HepG2 (cell line): ENCODE measurements around the gene CKLF. TPM values are rescaled to one million over a fixed set of nuclear protein-coding genes. Genes with fewer than 3 reads are reported as not detected.

ENCODE experiments used
- ARNT2 ChIP-seq: sonication (generic); formaldehyde crosslinking; IDR thresholded peaks from 2 replicates; pipeline ENCODE4 v1.8.0; 2022; ENCODE audit warnings: mild to moderate bottlenecking, low read depth, missing genetic modification reagents, moderate library complexity
- ASH2L ChIP-seq: fragments of 300-600, 200-600 bp; sonication (generic); IDR thresholded peaks from 2 replicates; pipeline ENCODE4 v1.7.0; 2017; ENCODE audit warnings: low read depth, mild to moderate bottlenecking, moderate library complexity, mixed read lengths, low read length; ENCODE audit not compliant: insufficient read length
- CCAR2 ChIP-seq: fragments of 200-400 bp; formaldehyde crosslinking; optimal IDR thresholded peaks from 2 replicates; pipeline ENCODE3; 2018; ENCODE audit warnings: low read depth, mild to moderate bottlenecking, low read length, moderate library complexity
- CTCF ChIP-seq: sonication (generic); formaldehyde crosslinking; IDR thresholded peaks from 2 replicates; pipeline ENCODE4 v1.5.0; 2020; ENCODE audit warnings: mild to moderate bottlenecking, missing genetic modification reagents, moderate library complexity
- FOSL1 ChIP-seq: sonication (generic); formaldehyde crosslinking; IDR thresholded peaks from 2 replicates; pipeline ENCODE4 v1.9.0; 2021; ENCODE audit warnings: missing genetic modification reagents, borderline replicate concordance
- FUBP1 ChIP-seq: sonication (generic); formaldehyde crosslinking; IDR thresholded peaks from 2 replicates; pipeline ENCODE4 v1.5.1; 2020; ENCODE audit warnings: missing genetic modification reagents, mild to moderate bottlenecking, borderline replicate concordance
- KDM5B ChIP-seq: sonication (generic); formaldehyde crosslinking; IDR thresholded peaks from 2 replicates; pipeline ENCODE4 v1.4.0; 2020; ENCODE audit warnings: missing genetic modification reagents, mild to moderate bottlenecking, borderline replicate concordance
- MEIS1 ChIP-seq: sonication (generic); formaldehyde crosslinking; IDR thresholded peaks from 2 replicates; pipeline ENCODE4 v1.9.0; 2021; ENCODE audit warnings: mild to moderate bottlenecking, missing genetic modification reagents, moderate library complexity, borderline replicate concordance
- NFAT5 ChIP-seq: sonication (generic); formaldehyde crosslinking; IDR thresholded peaks from 2 replicates; pipeline ENCODE4 v1.4.0; 2020; ENCODE audit warnings: missing genetic modification reagents
- NFRKB ChIP-seq: fragments of 450-650 bp; IDR thresholded peaks from 2 replicates; pipeline ENCODE4 v1.6.1; 2017
- NONO ChIP-seq, 2 experiments: fragments of 450-650 bp in 1 of 2; sonication (generic) in 1 of 2; formaldehyde crosslinking in 1 of 2; IDR thresholded peaks in 1 of 2; conservative IDR thresholded peaks in 1 of 2; 2 replicates each; pipeline versions ENCODE4 v1.6.1 to v1.8.0; 2017 to 2022; ENCODE audit warnings: mild to moderate bottlenecking in 1 of 2, missing genetic modification reagents in 1 of 2, moderate library complexity in 1 of 2
- NRL ChIP-seq: sonication (generic); formaldehyde crosslinking; IDR thresholded peaks from 2 replicates; pipeline ENCODE4 v1.5.0; 2020; ENCODE audit warnings: missing genetic modification reagents, mild to moderate bottlenecking, moderate library complexity, borderline replicate concordance
- PAWR ChIP-seq: sonication (generic); formaldehyde crosslinking; IDR thresholded peaks from 2 replicates; pipeline ENCODE4 v1.4.0; 2020; ENCODE audit warnings: missing genetic modification reagents, mild to moderate bottlenecking, borderline replicate concordance
- PRPF4 ChIP-seq: fragments of 200-400 bp; formaldehyde crosslinking; IDR thresholded peaks from 2 replicates; pipeline ENCODE4 v1.6.1; 2016; ENCODE audit warnings: low read length, low read depth; ENCODE audit not compliant: poor library complexity, severe bottlenecking
- RAD51 ChIP-seq: fragments of 450-650 bp; IDR thresholded peaks from 2 replicates; pipeline ENCODE4 v1.6.1; 2016; ENCODE audit warnings: borderline replicate concordance
- RBM22 ChIP-seq: fragments of 200-400 bp; formaldehyde crosslinking; optimal IDR thresholded peaks from 2 replicates; pipeline ENCODE3; 2017; ENCODE audit warnings: mild to moderate bottlenecking, low read length, moderate library complexity
- ZNF768 ChIP-seq: sonication (generic); formaldehyde crosslinking; IDR thresholded peaks from 2 replicates; pipeline ENCODE4 v1.4.0; 2020; ENCODE audit warnings: missing genetic modification reagents
- ZNF776 ChIP-seq: sonication (generic); formaldehyde crosslinking; IDR thresholded peaks from 2 replicates; pipeline ENCODE4 v1.4.0; 2020; ENCODE audit warnings: mild to moderate bottlenecking, missing genetic modification reagents
- ZNF782 ChIP-seq: sonication (generic); formaldehyde crosslinking; IDR thresholded peaks from 2 replicates; pipeline ENCODE4 v1.4.0; 2020; ENCODE audit warnings: missing genetic modification reagents, mild to moderate bottlenecking, borderline replicate concordance
- ZNF879 ChIP-seq: sonication (generic); formaldehyde crosslinking; IDR thresholded peaks from 2 replicates; pipeline ENCODE4 v1.8.1; 2023; ENCODE audit warnings: missing genetic modification reagents
- polyA plus RNA-seq, 8 experiments: library from polyadenylated mRNA; depleted of rRNA in 3 of 8; stranded (reverse) in 7 of 8; unstranded in 1 of 8; fragments of >200 nt; fragmentation: Illumina TruSeq in 4 of 8; extraction: Trizol in 4 of 8; gene quantifications; 2 replicates each; pipeline versions ENCODE4 v1.2.1 to v1.2.3, GENCODE V29; 2011 to 2016; ENCODE audit warnings: low read depth in 4 of 8, missing spikeins in 1 of 8, mixed read lengths in 1 of 8; ENCODE audit not compliant: insufficient read depth in 1 of 8
- total RNA-seq, 5 experiments: library from RNA; depleted of rRNA; stranded (reverse); fragments of >200 nt; fragmentation: Illumina TruSeq; extraction: Trizol; gene quantifications; 2 replicates each; pipeline ENCODE4 v1.2.3, GENCODE V29; 2016; ENCODE audit warnings: low read depth in 1 of 5

The CKLF gene
- total and polyA plus RNA-seq, 2 of the 13 experiments (the other 11 are each of a cell fraction or from before 2014, with no cell fraction given), result 120 to 167 TPM

- TF ChIP-seq ZNF782 (CRISPR knock-in tag) (0 out of 2 replicates have a peak, but pooled peaks have one; percentile 46), ASH2L (peak; percentile 17), RAD51 (no peak), MEIS1 (CRISPR knock-in tag) (no peak), NONO (IDR thresholded peaks at IDR 0.05) (no peak), NONO (CRISPR knock-in tag; conservative IDR thresholded peaks at IDR 0.05) (0 out of 2 replicates have a peak, but pooled peaks have one; percentile 0), ZNF879 (CRISPR knock-in tag) (0 out of 2 replicates have a peak, but pooled peaks have one; percentile 62), PRPF4 (peak; percentile 84), CCAR2 (no peak), KDM5B (CRISPR knock-in tag) (peak; percentile 6; the same call in 1 of the 2 replicates), NRL (0 out of 2 replicates have a peak, but pooled peaks have one; percentile 53), RBM22 (peak; percentile 5), CTCF (CRISPR knock-in tag) (0 out of 2 replicates have a peak, but pooled peaks have one; percentile 13), NFAT5 (CRISPR knock-in tag) (no peak), ZNF776 (CRISPR knock-in tag) (peak; percentile 30; the same call in 1 of the 2 replicates), NFRKB (no peak), PAWR (0 out of 2 replicates have a peak, but pooled peaks have one; percentile 63), FUBP1 (CRISPR knock-in tag) (0 out of 2 replicates have a peak, but pooled peaks have one; percentile 59), ARNT2 (CRISPR knock-in tag) (no peak), ZNF768 (CRISPR knock-in tag) (peak; percentile 48), FOSL1 (no peak)
Measured at GRCh38 chr16:66517586-66518263, 34.7 kb upstream of the CKLF start (continued).
